HCT116 (cell line): ENCODE data around the gene MRAS. TPM values are rescaled to one million over a fixed set of nuclear protein-coding genes. Genes with fewer than 3 reads are reported as not detected.

Source experiments
- ATAC-seq: fragments of 200-7000 bp; cut with Tn5 transposase; 2 replicates; pipeline ENCODE4 v1.9.1; 2020; ENCODE audit warnings: mild to moderate bottlenecking, moderate library complexity
- BruUV-seq: library from RNA; stranded (reverse); fragments of 400-500 nt; replicated peaks from 2 replicates; lab custom pipeline; 2021; lab: Mats Ljungman, UMichigan
- CTCF ChIA-PET: fragments of 300-600 bp; sonication (Branson Sonifier 250); formaldehyde crosslinking; loops from one replicate; lab custom pipeline; 2021; ENCODE audit warnings: antibody characterized with exemption; lab: Charles Lee
- POLR2A ChIA-PET: fragments of 300-600, 350-600 bp; sonication (Branson Sonifier 250); formaldehyde crosslinking; loops from one replicate; lab custom pipeline; 2021; ENCODE audit warnings: antibody characterized with exemption; lab: Charles Lee
- RAD21 ChIA-PET, 2 experiments: fragments of 300-600 bp; sonication (Branson Sonifier 250); formaldehyde crosslinking; loops; one replicate each; lab custom pipeline; 2023; ENCODE audit warnings: low total read pairs in 2 of 2; ENCODE audit not compliant: uncharacterized antibody in 2 of 2, unreplicated experiment in 2 of 2, low non-redundant PET in 1 of 2; lab: Charles Lee
- DNase-seq: peaks from one replicate; pipeline ENCODE4 v3.0.0-alpha.2; 2010; ENCODE audit warnings: low read depth, low spot score
- H2AFZ ChIP-seq: fragments of 200-600 bp; shearing (Covaris generic), sonication (generic); 2 replicates; pipeline ENCODE4 v1.6.1; 2017; ENCODE audit warnings: low read depth, mixed run types, mixed read lengths, antibody characterized with exemption, low read length; ENCODE audit not compliant: poor library complexity, severe bottlenecking
- H3K27ac ChIP-seq: 2 replicates; pipeline ENCODE4 v1.5.1; 2012; ENCODE audit warnings: low read depth, low read length
- H3K27me3 ChIP-seq: fragments of 200-600 bp; sonication (generic); 2 replicates; pipeline ENCODE4 v1.6.1; 2016; ENCODE audit warnings: mixed run types, low read length, mixed read lengths; ENCODE audit not compliant: insufficient read depth
- H3K36me3 ChIP-seq, 2 experiments: fragments of 200-500 bp in 1 of 2; fragments of 200-600 bp in 1 of 2; sonication (Bioruptor generic) in 1 of 2; sonication (generic) in 1 of 2; 2 replicates each; pipeline versions ENCODE4 v1.5.1 to v1.6.1; 2014 to 2016; ENCODE audit warnings: low read length in 2 of 2, inconsistent platforms in 1 of 2, mixed read lengths in 1 of 2, mixed run types in 1 of 2; ENCODE audit not compliant: insufficient read depth in 2 of 2, control insufficient read depth in 1 of 2
- H3K4me1 ChIP-seq, 2 experiments: fragments of 200-600 bp in 1 of 2; sonication (generic) in 1 of 2; 2 replicates each; pipeline versions ENCODE4 v1.5.1 to v1.6.1; 2012 to 2017; ENCODE audit warnings: low read length in 2 of 2, inconsistent platforms in 1 of 2, mild to moderate bottlenecking in 1 of 2, mixed read lengths in 1 of 2, mixed run types in 1 of 2, moderate library complexity in 1 of 2; ENCODE audit not compliant: insufficient read depth in 2 of 2, control insufficient read depth in 1 of 2
- H3K4me2 ChIP-seq: fragments of 200-600 bp; sonication (generic); 2 replicates; pipeline ENCODE4 v1.6.1; 2017; ENCODE audit warnings: mixed run types, low read length, mixed read lengths
- H3K4me3 ChIP-seq, 2 experiments: fragments of 200-600 bp in 1 of 2; sonication (generic) in 1 of 2; replicated peaks in 1 of 2; 2 replicates each; pipeline ENCODE4 v1.5.1; 2011 to 2016; ENCODE audit warnings: low read length in 2 of 2, control low read depth in 1 of 2, low read depth in 1 of 2, mild to moderate bottlenecking in 1 of 2, mixed read lengths in 1 of 2, mixed run types in 1 of 2
- H3K79me2 ChIP-seq: fragments of 200-600 bp; sonication (generic); 2 replicates; pipeline ENCODE4 v1.6.1; 2017; ENCODE audit warnings: mild to moderate bottlenecking, mixed run types, low read length, moderate library complexity, mixed read lengths; ENCODE audit not compliant: insufficient read depth
- H3K9ac ChIP-seq: fragments of 200-600 bp; sonication (generic); 2 replicates; pipeline ENCODE4 v1.6.1; 2016; ENCODE audit warnings: low read length, mixed read lengths
- H3K9me2 ChIP-seq: fragments of 200-600 bp; sonication (generic), shearing (Covaris generic); 2 replicates; pipeline ENCODE4 v1.6.1; 2017; ENCODE audit warnings: mixed run types, mild to moderate bottlenecking, moderate library complexity; ENCODE audit not compliant: insufficient read depth
- H3K9me3 ChIP-seq, 2 experiments: fragments of 200-500 bp in 1 of 2; fragments of 200-600 bp in 1 of 2; sonication (Bioruptor generic) in 1 of 2; sonication (generic) in 1 of 2; 2 replicates each; pipeline ENCODE4 v1.6.1; 2014 to 2017; ENCODE audit warnings: low read length in 2 of 2, mixed read lengths in 2 of 2, inconsistent platforms in 1 of 2, low read depth in 1 of 2, mild to moderate bottlenecking in 1 of 2, mixed run types in 1 of 2, moderate library complexity in 1 of 2; ENCODE audit not compliant: control insufficient read depth in 1 of 2, insufficient read depth in 1 of 2
- H4K20me1 ChIP-seq: fragments of 200-600 bp; sonication (generic), shearing (Covaris generic); 2 replicates; pipeline ENCODE4 v1.6.1; 2017; ENCODE audit warnings: mixed run types, mild to moderate bottlenecking, moderate library complexity; ENCODE audit not compliant: insufficient read depth
- ELF1 ChIP-seq: IDR thresholded peaks from 2 replicates; pipeline ENCODE4 v1.6.1; 2012; ENCODE audit warnings: low read depth, borderline replicate concordance
- EZH2 ChIP-seq: fragments of 200-600 bp; sonication (generic); IDR thresholded peaks from 2 replicates; pipeline ENCODE4 v1.6.1; 2017; ENCODE audit warnings: antibody characterized with exemption, mixed run types
- FOSL1 ChIP-seq: IDR thresholded peaks from 2 replicates; pipeline ENCODE4 v1.6.1; 2012; ENCODE audit warnings: low read depth
- JUND ChIP-seq: IDR thresholded peaks from 2 replicates; pipeline ENCODE4 v1.6.1; 2012
- POLR2A ChIP-seq: IDR thresholded peaks from 2 replicates; pipeline ENCODE4 v1.7.0; 2011; ENCODE audit warnings: borderline replicate concordance; ENCODE audit not compliant: insufficient read depth, insufficient read length; ENCODE audit errors: extremely low read depth
- RAD21 ChIP-seq: IDR thresholded peaks from 2 replicates; pipeline ENCODE4 v1.6.1; 2012; ENCODE audit warnings: low read depth, mild to moderate bottlenecking
- REST ChIP-seq: IDR thresholded peaks from 2 replicates; pipeline ENCODE4 v1.6.1; 2012; ENCODE audit warnings: low read depth
- SP1 ChIP-seq: IDR thresholded peaks from 2 replicates; pipeline ENCODE4 v1.6.1; 2012; ENCODE audit warnings: low read depth
- SRF ChIP-seq: IDR thresholded peaks from 2 replicates; pipeline ENCODE4 v1.6.1; 2012; ENCODE audit warnings: low read depth
- TCF7L2 ChIP-seq: IDR thresholded peaks from 2 replicates; pipeline ENCODE4 v1.7.0; 2011; ENCODE audit warnings: borderline replicate concordance, inconsistent platforms; ENCODE audit not compliant: insufficient read depth, insufficient read length; ENCODE audit errors: extremely low read depth
- YY1 ChIP-seq: IDR thresholded peaks from 2 replicates; pipeline ENCODE4 v1.6.1; 2011; ENCODE audit warnings: low read length, low read depth, moderate library complexity, mild to moderate bottlenecking; ENCODE audit not compliant: insufficient replicate concordance; ENCODE audit errors: extremely low read depth
- ZFX ChIP-seq: fragments of 450-650 bp; IDR thresholded peaks from 2 replicates; pipeline ENCODE4 v1.6.1; 2017
- intact Hi-C: fragments of 100-400 bp; cut with micrococcal nuclease; formaldehyde crosslinking; loops from 2 replicates; pipeline ENCODE4 v1.10.0; 2022
- total RNA-seq: library from RNA; stranded (reverse); gene quantifications from one replicate; pipeline ENCODE4 v1.2.1, GENCODE V29; 2021; ENCODE audit not compliant: unreplicated experiment
- TF ChIP-seq, protein P1 (sequence below): IDR thresholded peaks from 2 replicates; pipeline ENCODE4 v1.6.1; 2011; ENCODE audit warnings: mild to moderate bottlenecking, low read length, moderate library complexity; ENCODE audit not compliant: insufficient replicate concordance; ENCODE audit errors: extremely low read depth
- TF ChIP-seq, protein P2 (sequence below), 3 experiments: fragments of 200-600 bp in 1 of 3; sonication (generic) in 1 of 3; IDR thresholded peaks in 2 of 3; conservative IDR thresholded peaks in 1 of 3; 2 replicates each; pipeline ENCODE4 v1.5.1; 2012 to 2017; ENCODE audit warnings: low read depth in 2 of 3, low read length in 2 of 3, antibody characterized with exemption in 1 of 3, borderline replicate concordance in 1 of 3, control low read depth in 1 of 3, mild to moderate bottlenecking in 1 of 3, mixed read lengths in 1 of 3, mixed run types in 1 of 3, moderate library complexity in 1 of 3; ENCODE audit not compliant: insufficient read depth in 1 of 3

The MRAS gene
- total RNA-seq, 1 experiment from 2014 or later = 13.5 TPM

- Histone ChIP-seq H3K9me2 (no peaks in the 10 kb centered on the region), H3K27me3 (no peaks in the 10 kb centered on the region), H4K20me1 (no peaks in the 10 kb centered on the region), H3K27ac (no peak overlapping the region), H3K4me2 (peak overlapping the region; percentile 60; the same call in 1 of the 2 replicates), H3K4me1 (peaks cover 14 to 18% of the 10 kb centered on the region in 2 experiments), H3K36me3 (no peaks in the 10 kb centered on the region), H3K9ac (no peak overlapping the region), H3K79me2 (no peaks in the 10 kb centered on the region), H3K4me3 (no peak overlapping the region), H3K9me3 (no peaks in the 10 kb centered on the region), H2AFZ (peak overlapping the region; percentile 71)
- ATAC-seq = no peak
- TF ChIP-seq, protein P1, sequence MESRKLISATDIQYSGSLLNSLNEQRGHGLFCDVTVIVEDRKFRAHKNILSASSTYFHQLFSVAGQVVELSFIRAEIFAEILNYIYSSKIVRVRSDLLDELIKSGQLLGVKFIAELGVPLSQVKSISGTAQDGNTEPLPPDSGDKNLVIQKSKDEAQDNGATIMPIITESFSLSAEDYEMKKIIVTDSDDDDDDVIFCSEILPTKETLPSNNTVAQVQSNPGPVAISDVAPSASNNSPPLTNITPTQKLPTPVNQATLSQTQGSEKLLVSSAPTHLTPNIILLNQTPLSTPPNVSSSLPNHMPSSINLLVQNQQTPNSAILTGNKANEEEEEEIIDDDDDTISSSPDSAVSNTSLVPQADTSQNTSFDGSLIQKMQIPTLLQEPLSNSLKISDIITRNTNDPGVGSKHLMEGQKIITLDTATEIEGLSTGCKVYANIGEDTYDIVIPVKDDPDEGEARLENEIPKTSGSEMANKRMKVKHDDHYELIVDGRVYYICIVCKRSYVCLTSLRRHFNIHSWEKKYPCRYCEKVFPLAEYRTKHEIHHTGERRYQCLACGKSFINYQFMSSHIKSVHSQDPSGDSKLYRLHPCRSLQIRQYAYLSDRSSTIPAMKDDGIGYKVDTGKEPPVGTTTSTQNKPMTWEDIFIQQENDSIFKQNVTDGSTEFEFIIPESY = no peak
- TF ChIP-seq FOSL1 = no peak
- no peak for TF ChIP-seq SP1
- TF ChIP-seq ELF1 = no peak
- TF ChIP-seq, protein P2, sequence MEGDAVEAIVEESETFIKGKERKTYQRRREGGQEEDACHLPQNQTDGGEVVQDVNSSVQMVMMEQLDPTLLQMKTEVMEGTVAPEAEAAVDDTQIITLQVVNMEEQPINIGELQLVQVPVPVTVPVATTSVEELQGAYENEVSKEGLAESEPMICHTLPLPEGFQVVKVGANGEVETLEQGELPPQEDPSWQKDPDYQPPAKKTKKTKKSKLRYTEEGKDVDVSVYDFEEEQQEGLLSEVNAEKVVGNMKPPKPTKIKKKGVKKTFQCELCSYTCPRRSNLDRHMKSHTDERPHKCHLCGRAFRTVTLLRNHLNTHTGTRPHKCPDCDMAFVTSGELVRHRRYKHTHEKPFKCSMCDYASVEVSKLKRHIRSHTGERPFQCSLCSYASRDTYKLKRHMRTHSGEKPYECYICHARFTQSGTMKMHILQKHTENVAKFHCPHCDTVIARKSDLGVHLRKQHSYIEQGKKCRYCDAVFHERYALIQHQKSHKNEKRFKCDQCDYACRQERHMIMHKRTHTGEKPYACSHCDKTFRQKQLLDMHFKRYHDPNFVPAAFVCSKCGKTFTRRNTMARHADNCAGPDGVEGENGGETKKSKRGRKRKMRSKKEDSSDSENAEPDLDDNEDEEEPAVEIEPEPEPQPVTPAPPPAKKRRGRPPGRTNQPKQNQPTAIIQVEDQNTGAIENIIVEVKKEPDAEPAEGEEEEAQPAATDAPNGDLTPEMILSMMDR (IDR thresholded peaks at IDR 0.05 in 2 of 3, conservative IDR thresholded peaks at IDR 0.05 in 1 of 3; ENCODE audit: borderline replicate concordance in 1 of 3, insufficient read depth in 1 of 3, low read depth in 2 of 3, low read length in 2 of 3) = no peak
- no peak for TF ChIP-seq POLR2A
- TF ChIP-seq TCF7L2 = no peak
- TF ChIP-seq REST = no peak
- no peak for TF ChIP-seq EZH2
- TF ChIP-seq ZFX = no peak
- no peak for TF ChIP-seq YY1
- no peak for TF ChIP-seq JUND
- TF ChIP-seq SRF = no peak
- TF ChIP-seq RAD21 = no peak
- ChIA-PET RAD21 (no interaction called here), CTCF (interaction anchor here (0.9 to 1.5 kb wide), 2 partner anchors 10 to 26 kb away, joined by 4 read pairs; no protein-coding TSS in a partner anchor), POLR2A (no interaction called here)
- no TSS peak for BruUV-seq
- no peak for DNase-seq
- intact Hi-C loops = no loop called here
Observed at GRCh38 chr3:138443091-138443490, 94.7 kb downstream of the MRAS start.
